ENCODE measurements around the gene CD59.

GRCh38 chr11:33772300-33772699 lies 36.1 kb upstream of the CD59 start:
- TF ChIP-seq CTCF (IDR thresholded peaks at IDR 0.05; ENCODE audit: borderline replicate concordance, extremely low read depth, low read length, poor library complexity, severe bottlenecking) (no peak), EZH2 (IDR thresholded peaks at IDR 0.05; ENCODE audit: borderline replicate concordance, low read depth, low read length, severe bottlenecking) (no peak)

All from DND-41 (cell line).